Measurements from ENCODE around the gene MS4A10. TPM values are rescaled to one million over a fixed set of nuclear protein-coding genes. Genes with fewer than 3 reads are reported as not detected.

The MS4A10 gene
- total and polyA plus RNA-seq, 8 donors, result 0.08 to 0.13 (median 0.10) TPM; not detected in 3

DNA sequence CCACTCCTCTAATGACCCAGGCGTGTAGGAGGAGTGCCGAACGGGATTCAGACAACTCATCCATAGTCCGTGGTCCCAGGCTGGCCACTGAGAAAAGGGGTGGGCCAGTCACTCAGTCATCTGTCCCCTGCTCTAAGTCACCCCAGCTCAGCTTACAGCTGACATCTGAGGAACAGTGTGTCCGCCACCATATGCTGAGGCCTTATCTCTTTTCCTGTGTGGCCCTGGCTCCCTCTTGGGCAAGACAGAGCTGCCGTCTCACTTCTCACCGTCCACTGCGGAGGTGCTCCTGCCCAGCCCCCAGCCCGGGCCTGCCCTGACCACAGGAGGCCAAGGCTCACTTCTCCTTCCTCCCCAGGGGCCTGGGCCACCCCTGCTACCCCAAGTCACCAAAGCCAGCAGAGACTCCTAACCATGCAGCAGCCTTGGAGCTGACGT is 63.6 kb downstream of the MS4A10 start:
- intact Hi-C loops (cut with DNase I), result no loop called here
- no peaks in the 10 kb centered on the region for H3K27me3 ChIP-seq
- H3K4me1 ChIP-seq, result peaks cover 1 to 20% of the 10 kb centered on the region in 2 donors
- H3K36me3 ChIP-seq, result peaks cover 0 to 76% of the 10 kb centered on the region in 2 donors
- DNase-seq (no peak), ATAC-seq (no peak)
- no peaks in the 10 kb centered on the region for H3K9me3 ChIP-seq
- no peak overlapping the region for H3K27ac ChIP-seq
- TF ChIP-seq, protein P1, sequence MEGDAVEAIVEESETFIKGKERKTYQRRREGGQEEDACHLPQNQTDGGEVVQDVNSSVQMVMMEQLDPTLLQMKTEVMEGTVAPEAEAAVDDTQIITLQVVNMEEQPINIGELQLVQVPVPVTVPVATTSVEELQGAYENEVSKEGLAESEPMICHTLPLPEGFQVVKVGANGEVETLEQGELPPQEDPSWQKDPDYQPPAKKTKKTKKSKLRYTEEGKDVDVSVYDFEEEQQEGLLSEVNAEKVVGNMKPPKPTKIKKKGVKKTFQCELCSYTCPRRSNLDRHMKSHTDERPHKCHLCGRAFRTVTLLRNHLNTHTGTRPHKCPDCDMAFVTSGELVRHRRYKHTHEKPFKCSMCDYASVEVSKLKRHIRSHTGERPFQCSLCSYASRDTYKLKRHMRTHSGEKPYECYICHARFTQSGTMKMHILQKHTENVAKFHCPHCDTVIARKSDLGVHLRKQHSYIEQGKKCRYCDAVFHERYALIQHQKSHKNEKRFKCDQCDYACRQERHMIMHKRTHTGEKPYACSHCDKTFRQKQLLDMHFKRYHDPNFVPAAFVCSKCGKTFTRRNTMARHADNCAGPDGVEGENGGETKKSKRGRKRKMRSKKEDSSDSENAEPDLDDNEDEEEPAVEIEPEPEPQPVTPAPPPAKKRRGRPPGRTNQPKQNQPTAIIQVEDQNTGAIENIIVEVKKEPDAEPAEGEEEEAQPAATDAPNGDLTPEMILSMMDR (IDR thresholded peaks at IDR 0.05), result no peak
- H3K4me3 ChIP-seq, result no peak overlapping the region

DNA sequence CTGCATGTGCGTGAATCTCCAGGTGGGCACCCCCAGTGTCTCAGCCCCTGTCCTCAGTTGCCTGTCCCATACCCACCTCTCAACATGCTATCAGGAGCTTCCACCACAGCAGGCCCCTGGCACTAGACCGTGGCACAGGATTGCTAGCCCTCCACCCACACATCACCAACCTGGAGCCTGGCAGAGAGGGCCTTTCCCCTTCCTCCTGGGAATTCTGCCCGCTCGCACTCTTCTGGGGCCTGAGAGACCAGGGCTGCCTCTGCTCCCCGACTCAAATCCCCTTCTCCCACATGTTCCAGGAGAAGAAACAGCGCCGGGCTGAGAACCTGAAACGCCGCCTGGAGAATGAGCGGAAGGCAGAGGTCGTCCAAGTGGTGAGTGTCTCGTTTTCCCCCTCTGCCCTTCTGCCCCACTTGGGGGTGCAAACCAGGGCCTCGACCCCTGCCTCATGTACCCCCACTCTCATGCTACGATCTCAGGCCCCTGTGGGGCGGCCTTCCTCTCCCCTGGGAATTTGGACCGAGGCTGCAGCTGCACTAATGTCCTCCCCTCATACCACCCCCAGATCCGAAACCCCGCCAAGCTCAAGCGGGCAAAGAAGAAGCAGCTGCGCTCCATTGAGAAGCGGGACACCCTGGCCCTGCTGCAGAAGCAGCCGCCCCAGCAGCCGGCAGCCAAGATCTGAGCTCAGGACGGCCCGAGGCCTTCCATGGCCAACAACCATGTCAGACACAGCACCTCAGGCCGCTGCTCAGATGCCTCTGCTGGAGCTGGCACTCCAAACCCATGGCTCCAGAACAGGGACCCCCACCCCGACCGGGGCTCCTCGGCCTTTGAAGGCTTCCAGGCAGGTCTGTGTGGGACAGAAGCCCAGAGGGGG is 64.7 kb downstream of the MS4A10 start:
- Histone ChIP-seq H3K9me3 (no peaks in the 10 kb centered on the region), H3K4me3 (no peak overlapping the region), H3K27ac (no peak overlapping the region), H3K36me3 (peaks cover 0 to 76% of the 10 kb centered on the region in 2 donors), H3K4me1 (peaks cover 0 to 8% of the 10 kb centered on the region in 2 donors), H3K27me3 (no peaks in the 10 kb centered on the region)
- ATAC-seq, result no peak
- intact Hi-C loops (cut with DNase I), result no loop called here
- TF ChIP-seq, protein P1 (IDR thresholded peaks at IDR 0.05), result no peak
- DNase-seq, result no peak

Other genes starting within 250 kb of the MS4A10 start
- gene MS4A8, start 85.7 kb upstream of the MS4A10 start, total RNA-seq, result 10 to 100 TPM in 1 of 2 donors, not detected in 1; 11.8 TPM
- 10 to 100 TPM in 4 of 6 donors, 1 to 10 TPM in 2; 4.9 to 18.1 (median 14.4) TPM for gene MS4A8, start 85.7 kb upstream of the MS4A10 start, polyA plus RNA-seq (ENCODE audit: insufficient read length in 6 of 6)
- not detected for gene MS4A18, start 60.6 kb upstream of the MS4A10 start, total RNA-seq
- not detected for gene MS4A18, start 60.6 kb upstream of the MS4A10 start, polyA plus RNA-seq (ENCODE audit: insufficient read length in 6 of 6)
- 10 to 100 TPM in 1 of 2 donors, 1 to 10 TPM in 1; 8.7 to 13.4 TPM for gene MS4A15, start 28.5 kb upstream of the MS4A10 start, total RNA-seq
- not detected for gene MS4A15, start 28.5 kb upstream of the MS4A10 start, polyA plus RNA-seq (ENCODE audit: insufficient read length in 6 of 6)
- 10 to 100 TPM; 10.2 to 23.1 TPM for gene CCDC86, start 56.8 kb downstream of the MS4A10 start, total RNA-seq
- gene CCDC86, start 56.8 kb downstream of the MS4A10 start, polyA plus RNA-seq (ENCODE audit: insufficient read length in 6 of 6), result 10 to 100 TPM; 12.5 to 21.0 (median 16.5) TPM
- gene PTGDR2, start 70.6 kb downstream of the MS4A10 start, total RNA-seq, result under 1 TPM in 1 of 2 donors, not detected in 1; 0.21 TPM
- gene PTGDR2, start 70.6 kb downstream of the MS4A10 start, polyA plus RNA-seq (ENCODE audit: insufficient read length in 6 of 6), result under 1 TPM; 0.17 to 0.41 (median 0.21) TPM
- not detected for gene ZP1, start 82.2 kb downstream of the MS4A10 start, total RNA-seq
- gene ZP1, start 82.2 kb downstream of the MS4A10 start, polyA plus RNA-seq (ENCODE audit: insufficient read length in 6 of 6), result under 1 TPM in 1 of 6 donors, not detected in 5; 0.11 TPM
- gene PRPF19, start 121.3 kb downstream of the MS4A10 start, total RNA-seq, result 10 to 100 TPM; 49.1 to 76.8 TPM
- gene PRPF19, start 121.3 kb downstream of the MS4A10 start, polyA plus RNA-seq (ENCODE audit: insufficient read length in 6 of 6), result 100 to 1,000 TPM; 112 to 144 (median 122) TPM
- 100 to 1,000 TPM; 105 to 130 TPM for gene TMEM109, start 128.8 kb downstream of the MS4A10 start, total RNA-seq
- 100 to 1,000 TPM in 1 of 6 donors, 10 to 100 TPM in 5; 82.9 to 100 (median 91.5) TPM for gene TMEM109, start 128.8 kb downstream of the MS4A10 start, polyA plus RNA-seq (ENCODE audit: insufficient read length in 6 of 6)
- 10 to 100 TPM; 12.3 to 37.1 TPM for gene TMEM132A, start 139.1 kb downstream of the MS4A10 start, total RNA-seq
- 10 to 100 TPM; 41.8 to 67.8 (median 47.7) TPM for gene TMEM132A, start 139.1 kb downstream of the MS4A10 start, polyA plus RNA-seq (ENCODE audit: insufficient read length in 6 of 6)
- 10 to 100 TPM; 60.4 to 96.4 TPM for gene SLC15A3, start 166.8 kb downstream of the MS4A10 start, total RNA-seq
- 10 to 100 TPM; 13.8 to 23.1 (median 17.2) TPM for gene SLC15A3, start 166.8 kb downstream of the MS4A10 start, polyA plus RNA-seq (ENCODE audit: insufficient read length in 6 of 6)
- gene CD6, start 186.3 kb downstream of the MS4A10 start, total RNA-seq, result 1 to 10 TPM; 1.7 to 6.3 TPM
- 1 to 10 TPM in 3 of 6 donors, under 1 TPM in 3; 0.66 to 2.0 (median 1.3) TPM for gene CD6, start 186.3 kb downstream of the MS4A10 start, polyA plus RNA-seq (ENCODE audit: insufficient read length in 6 of 6)